GM18508 (cell line): ENCODE results near the gene ATG16L1.
"Not testable (repeated sequence)": the region's sequence is repeated elsewhere in the genome, so short reads cannot be mapped to it uniquely, and the experiment has no call there.

ENCODE experiments used
- ATAC-seq: cut with Tn5 transposase; IDR thresholded peaks from one replicate; pipeline ENCODE4 v1.9.1; 2021; ENCODE audit warnings: moderate number of reproducible peaks; ENCODE audit not compliant: insufficient read depth, unreplicated experiment

Gene ATG16L1

GRCh38 chr2:233323851-233324250 is 72.4 kb downstream of the ATG16L1 start:
- no peak for ATAC-seq

- ATAC-seq = no peak
Measured at GRCh38 chr2:233325256-233325655, 73.8 kb downstream of the ATG16L1 start.

DNA sequence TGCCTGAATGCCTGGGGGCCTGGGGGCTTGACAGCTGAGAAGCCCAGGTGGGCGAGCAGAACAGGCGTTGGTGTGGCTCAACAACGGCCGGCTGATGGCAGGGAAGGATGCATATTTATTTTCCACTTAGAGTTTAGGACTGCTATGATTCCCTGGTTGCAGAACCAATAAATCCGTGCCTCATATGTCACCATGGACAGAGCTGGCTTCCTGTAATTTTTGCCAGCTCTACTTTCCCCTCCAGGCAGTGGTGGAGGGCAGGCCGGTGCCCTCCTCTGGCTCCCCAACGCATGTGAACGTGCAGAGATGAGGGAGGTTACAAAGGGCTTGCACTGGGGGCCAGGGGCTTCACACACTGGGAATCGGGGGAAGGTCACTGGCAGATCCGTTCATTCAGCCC is 74.3 kb downstream of the ATG16L1 start:
- ATAC-seq = no peak

- no peak for ATAC-seq
Measured at GRCh38 chr2:233326500-233326899, 75.0 kb downstream of the ATG16L1 start.

DNA sequence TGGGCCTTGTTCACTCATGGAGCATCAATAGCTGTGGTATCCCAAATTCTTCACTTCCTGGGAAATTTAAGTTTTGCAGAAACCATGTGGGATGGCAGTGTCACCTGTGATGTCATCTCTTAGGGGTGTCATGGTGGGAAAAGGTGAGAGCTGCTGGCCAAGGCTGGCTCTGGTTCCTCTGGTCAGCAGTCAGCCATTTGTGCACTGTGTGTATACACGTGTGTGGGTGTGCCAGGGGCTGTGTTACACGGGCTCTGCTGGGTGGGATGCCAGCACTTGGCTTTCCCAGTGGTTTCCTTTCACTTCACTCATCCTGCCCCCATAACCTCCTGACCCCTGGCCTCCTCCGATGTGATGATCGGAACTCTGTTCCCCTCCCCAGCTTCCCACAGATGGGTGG is 77.4 kb downstream of the ATG16L1 start:
- no peak for ATAC-seq

DNA sequence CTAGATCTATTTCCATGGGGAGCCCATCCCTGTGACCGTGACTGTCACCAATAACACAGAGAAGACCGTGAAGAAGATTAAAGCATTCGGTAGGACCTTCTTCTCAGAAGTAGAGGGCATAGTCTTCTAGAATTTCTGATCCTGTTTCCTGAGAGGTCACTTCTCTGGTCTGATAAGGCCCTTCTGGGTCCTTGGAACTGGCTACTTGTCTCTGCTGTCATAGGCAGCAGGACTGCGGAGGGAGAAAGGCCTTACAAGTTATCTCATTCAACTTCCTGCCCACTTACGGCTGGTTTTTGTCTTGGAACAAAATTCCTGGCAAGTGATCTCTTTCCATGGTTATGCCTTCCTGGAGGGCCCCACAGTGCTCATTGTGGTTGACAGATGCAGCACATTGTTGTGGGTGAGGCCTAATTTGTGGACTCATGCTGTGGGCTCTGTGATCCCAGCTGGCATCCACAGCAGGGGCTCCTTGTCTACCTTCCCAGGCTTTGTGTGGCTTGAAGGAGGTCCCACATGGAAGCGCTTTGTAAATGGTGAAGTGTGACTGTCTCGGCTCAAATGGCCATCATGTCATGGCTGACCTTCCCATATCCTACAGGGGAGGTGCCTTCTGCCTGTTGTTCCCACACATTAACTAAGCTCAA is 78.1 kb downstream of the ATG16L1 start:
- no peak for ATAC-seq

DNA sequence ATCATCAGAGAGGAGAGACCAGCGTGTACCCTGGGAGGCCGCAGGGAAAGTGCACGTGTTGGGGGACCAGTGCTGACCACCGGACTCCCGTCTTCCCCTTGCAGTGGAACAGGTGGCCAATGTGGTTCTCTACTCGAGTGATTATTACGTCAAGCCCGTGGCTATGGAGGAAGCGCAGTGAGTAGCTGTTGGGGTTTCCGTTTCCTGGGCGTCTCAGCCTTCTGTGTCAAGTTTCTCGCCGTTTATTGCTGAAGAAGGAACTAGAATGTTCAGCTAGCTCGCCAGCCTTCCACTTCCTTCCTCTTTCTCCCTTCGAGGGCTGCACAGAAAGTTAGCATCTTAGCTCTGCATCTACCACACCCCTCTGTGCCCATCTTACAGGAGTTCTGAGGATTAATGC is 80.1 kb downstream of the ATG16L1 start:
- ATAC-seq = peak; percentile 63

DNA sequence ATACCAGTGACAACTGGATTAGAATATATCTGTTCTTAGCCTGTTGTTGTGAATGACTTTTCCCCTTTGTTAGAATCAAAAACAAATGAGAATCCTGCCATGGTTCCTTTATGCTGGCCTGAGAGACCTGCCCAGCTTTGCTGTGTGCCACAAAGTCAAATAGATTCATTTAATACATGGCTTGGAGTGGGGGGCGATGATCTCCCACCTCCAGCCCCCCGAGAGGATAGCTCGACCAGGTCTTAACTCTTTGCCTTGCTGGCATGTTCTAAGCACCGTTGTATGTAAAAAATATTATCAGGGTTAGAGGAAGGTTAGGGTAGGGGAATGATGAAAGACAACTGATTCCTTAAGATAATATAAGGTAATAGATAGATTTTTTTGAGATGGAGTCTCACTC is 80.7 kb downstream of the ATG16L1 start:
- ATAC-seq = no peak

GRCh38 chr2:233334915-233335314 is 83.4 kb downstream of the ATG16L1 start:
- no peak for ATAC-seq

DNA sequence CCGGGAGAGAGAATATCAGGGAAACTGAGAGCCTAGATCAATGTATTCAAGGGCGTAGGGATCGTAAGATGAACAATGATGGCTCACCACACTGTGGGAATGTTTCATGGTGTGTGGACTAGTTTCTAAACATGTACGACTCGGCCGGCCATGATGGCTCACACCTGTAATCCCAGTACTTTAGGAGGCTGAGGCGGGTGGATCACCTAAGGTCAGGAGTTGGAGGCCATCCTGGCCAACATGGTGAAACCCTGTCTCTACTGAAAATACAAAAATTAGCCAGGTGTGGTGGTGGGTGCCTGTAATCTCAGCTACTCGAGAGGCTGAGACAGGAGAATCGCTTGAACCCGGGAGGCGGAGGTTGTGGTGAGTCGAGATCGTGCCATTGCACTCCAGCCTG is 84.6 kb downstream of the ATG16L1 start:
- not testable (repeated sequence) for ATAC-seq

- no peak for ATAC-seq
Measured at GRCh38 chr2:233336541-233336940, 85.1 kb downstream of the ATG16L1 start.

- no peak for ATAC-seq
Measured at GRCh38 chr2:233338046-233338445, 86.6 kb downstream of the ATG16L1 start.

DNA sequence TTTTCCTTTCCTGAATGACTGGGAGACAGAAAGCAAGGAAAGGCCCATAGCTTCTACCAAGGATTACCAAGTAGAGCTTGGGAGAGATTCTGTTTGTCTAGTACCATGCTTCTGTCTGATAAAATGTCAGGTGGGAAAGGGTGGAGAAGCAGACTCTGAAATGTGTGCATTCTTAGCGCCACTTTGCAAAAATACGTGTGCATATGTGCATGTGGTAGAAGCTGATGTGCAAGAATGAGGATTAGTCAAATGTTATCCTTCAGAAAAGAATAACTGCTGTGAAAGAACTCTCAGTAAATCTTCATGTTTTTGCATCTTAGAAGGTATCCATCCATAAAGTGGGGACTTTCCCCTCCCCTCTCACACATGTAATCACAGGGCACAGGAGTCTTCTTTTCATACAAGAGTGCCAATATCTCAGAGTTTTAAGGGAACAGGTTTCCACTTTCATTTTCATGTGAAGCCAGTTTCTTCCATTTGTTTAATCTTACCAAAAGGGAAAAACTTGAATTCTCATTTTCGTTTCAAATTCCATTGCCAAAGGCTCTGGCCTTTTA is 87.4 kb downstream of the ATG16L1 start:
- no peak for ATAC-seq

DNA sequence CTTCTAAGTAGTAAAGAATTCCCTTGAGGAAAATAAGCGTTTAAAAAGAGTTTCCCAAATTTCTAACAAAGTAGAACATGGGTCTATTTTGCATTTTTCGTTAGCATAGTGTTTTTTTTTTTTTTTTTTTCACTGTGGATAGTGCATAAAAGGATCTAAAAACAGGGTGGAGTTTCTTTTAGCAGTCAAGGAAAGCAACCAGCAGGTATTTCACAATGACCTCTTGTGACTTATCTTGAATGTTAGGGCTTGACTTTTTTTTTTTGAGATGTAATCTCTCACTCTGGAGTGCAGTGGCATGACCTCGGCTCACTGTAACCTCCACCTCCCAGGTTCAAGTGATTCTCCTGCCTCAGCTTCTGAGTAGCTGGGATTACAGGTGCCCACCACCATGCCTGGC is 88.0 kb downstream of the ATG16L1 start:
- no peak for ATAC-seq

DNA sequence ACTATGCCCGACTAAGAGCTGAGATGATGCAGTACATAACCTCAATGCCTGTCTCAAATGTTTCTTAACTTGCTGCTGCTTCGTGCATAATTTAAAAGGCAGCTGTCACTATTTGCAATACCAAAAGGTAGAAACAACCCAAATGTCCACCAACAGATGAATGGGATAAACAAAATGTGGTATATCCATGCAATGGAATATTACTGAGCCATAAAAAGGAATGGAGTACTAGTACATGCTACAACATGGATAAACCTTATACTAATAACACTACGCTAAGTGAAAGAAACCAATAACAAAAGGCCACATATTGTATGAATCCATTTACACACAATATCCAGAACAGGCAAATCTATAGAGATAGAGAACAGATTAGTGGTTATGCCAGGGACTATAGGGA is 89.8 kb downstream of the ATG16L1 start:
- ATAC-seq = no peak

- no peak for ATAC-seq
Measured at GRCh38 chr2:233342301-233342700, 90.8 kb downstream of the ATG16L1 start.

- ATAC-seq = no peak
Measured at GRCh38 chr2:233343171-233343705, 91.8 kb downstream of the ATG16L1 start.
